Brain microvascular endothelial cell (primary cell): ENCODE data around the gene LXN.

Experiments
- DNase-seq: peaks from one replicate; pipeline ENCODE4 v3.0.0-alpha.2; 2020
- H3K27ac ChIP-seq: fragments of 250-450 bp; sonication (Bioruptor Pico); 2 replicates; pipeline ENCODE4 v1.5.1; 2020; ENCODE audit warnings: mild to moderate bottlenecking, moderate library complexity
- H3K27me3 ChIP-seq: fragments of 250-450 bp; sonication (Bioruptor Pico); replicated peaks from 2 replicates; pipeline ENCODE4 v1.5.1; 2020; ENCODE audit warnings: mild to moderate bottlenecking
- H3K36me3 ChIP-seq: fragments of 250-450 bp; sonication (Bioruptor Pico); replicated peaks from 2 replicates; pipeline ENCODE4 v1.5.1; 2020; ENCODE audit warnings: mild to moderate bottlenecking
- H3K4me3 ChIP-seq: 2 replicates; pipeline ENCODE4 v1.5.1; 2011; ENCODE audit warnings: low read depth, mild to moderate bottlenecking, control low read depth, low read length, moderate library complexity
- CTCF ChIP-seq: IDR thresholded peaks from 2 replicates; pipeline ENCODE4 v1.5.1; 2011; ENCODE audit warnings: low read depth, mild to moderate bottlenecking, moderate library complexity, low read length, control low read depth, inconsistent platforms; ENCODE audit errors: missing control alignments
- in situ Hi-C: cut with HindIII; loops from 2 replicates; pipeline ENCODE4 v1.10.0; 2017; ENCODE audit warnings: low sequenced_read_pairs, low pct_ligation_motif_present

The LXN gene

GRCh38 chr3:158663832-158664231, 8.6 kb downstream of the LXN start:
- no peak for TF ChIP-seq CTCF
- no peak for DNase-seq
- Histone ChIP-seq H3K4me3 (no peak overlapping the region), H3K27me3 (no peaks in the 10 kb centered on the region), H3K27ac (no peak overlapping the region), H3K36me3 (peaks cover 60% of the 10 kb centered on the region)
- in situ Hi-C loops = no loop called here

- Histone ChIP-seq H3K36me3 (peaks cover 58% of the 10 kb centered on the region), H3K4me3 (no peak overlapping the region), H3K27ac (no peak overlapping the region), H3K27me3 (no peaks in the 10 kb centered on the region)
- DNase-seq = no peak
- TF ChIP-seq CTCF = no peak
- in situ Hi-C loops = no loop called here
Observed at GRCh38 chr3:158663246-158663645, 9.2 kb downstream of the LXN start.

GRCh38 chr3:158660711-158661110, 11.7 kb downstream of the LXN start:
- TF ChIP-seq CTCF = no peak
- Histone ChIP-seq H3K4me3 (no peak overlapping the region), H3K36me3 (peaks cover 51% of the 10 kb centered on the region), H3K27ac (no peak overlapping the region), H3K27me3 (no peaks in the 10 kb centered on the region)
- no peak for DNase-seq
- in situ Hi-C loops = no loop called here

- in situ Hi-C loops = loop anchor here (10.0 kb wide), 1 partner anchor 125 kb away; no protein-coding TSS in a partner anchor
- Histone ChIP-seq H3K27me3 (no peaks in the 10 kb centered on the region), H3K36me3 (peaks cover 51% of the 10 kb centered on the region), H3K4me3 (no peak overlapping the region), H3K27ac (peak overlapping the region; percentile 11)
- peak; percentile 84 for DNase-seq
- TF ChIP-seq CTCF = peak; percentile 88
Observed at GRCh38 chr3:158659454-158660237, 12.8 kb downstream of the LXN start.

- in situ Hi-C loops = loop anchor here (10.0 kb wide), 1 partner anchor 126 kb away; no protein-coding TSS in a partner anchor
- Histone ChIP-seq H3K36me3 (peaks cover 50% of the 10 kb centered on the region), H3K27me3 (no peaks in the 10 kb centered on the region), H3K4me3 (no peak overlapping the region), H3K27ac (no peak overlapping the region)
- no peak for TF ChIP-seq CTCF
- no peak for DNase-seq
Observed at GRCh38 chr3:158658889-158659288, 13.6 kb downstream of the LXN start.
